ENCODE measurements around the gene FBXL17.

FBXL17 gene

DNA sequence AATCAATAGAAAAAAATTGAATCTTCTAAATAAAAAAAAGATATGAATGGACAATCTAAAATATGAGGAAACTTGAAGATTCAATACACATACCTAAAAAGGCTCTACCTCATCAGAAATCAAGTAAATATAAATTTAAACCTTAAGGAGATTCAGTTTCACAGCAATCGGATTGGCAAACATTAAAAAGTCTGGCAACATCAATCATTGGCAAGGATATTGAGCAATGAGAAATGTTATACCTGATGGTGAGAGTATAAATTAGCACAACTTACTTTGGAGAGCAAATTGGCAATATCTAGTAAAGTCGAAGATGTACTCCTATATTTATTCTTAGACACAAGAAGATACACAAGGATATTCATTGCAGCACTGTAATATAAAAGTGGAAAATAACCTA, 436.8 kb downstream of the FBXL17 start:
- no peaks in the 10 kb centered on the region for H3K4me1 ChIP-seq (ENCODE audit: insufficient read depth, low read length)
- no peak overlapping the region for H3K9ac ChIP-seq (ENCODE audit: low read length)
- H3K36me3 ChIP-seq (ENCODE audit: insufficient read depth, low read length), result no peaks in the 10 kb centered on the region
- no peaks in the 10 kb centered on the region for H3K27me3 ChIP-seq (ENCODE audit: control insufficient read depth in 1 of 2, insufficient read depth in 2 of 2, low read length in 2 of 2)
- no peaks in the 10 kb centered on the region for H3K9me3 ChIP-seq (ENCODE audit: low read length)
- H3K4me3 ChIP-seq (ENCODE audit: low read depth in 1 of 2, low read length in 2 of 2), result no peak overlapping the region
- H3K27ac ChIP-seq (ENCODE audit: low read depth, low read length), result no peak overlapping the region

- Histone ChIP-seq H3K9ac (ENCODE audit: low read length) (no peak overlapping the region), H3K36me3 (ENCODE audit: insufficient read depth, low read length) (no peaks in the 10 kb centered on the region), H3K4me3 (ENCODE audit: low read depth in 1 of 2, low read length in 2 of 2) (no peak overlapping the region), H3K27me3 (ENCODE audit: control insufficient read depth in 1 of 2, insufficient read depth in 2 of 2, low read length in 2 of 2) (no peaks in the 10 kb centered on the region), H3K4me1 (ENCODE audit: insufficient read depth, low read length) (no peaks in the 10 kb centered on the region), H3K9me3 (ENCODE audit: low read length) (no peaks in the 10 kb centered on the region), H3K27ac (ENCODE audit: low read depth, low read length) (no peak overlapping the region)
Observed at GRCh38 chr5:107943923-107944322, 438.0 kb downstream of the FBXL17 start.

GRCh38 chr5:107941036-107941435, 440.9 kb downstream of the FBXL17 start:
- no peak overlapping the region for H3K9ac ChIP-seq (ENCODE audit: low read length)
- H3K9me3 ChIP-seq (ENCODE audit: low read length), result no peaks in the 10 kb centered on the region
- H3K27ac ChIP-seq (ENCODE audit: low read depth, low read length), result no peak overlapping the region
- H3K4me1 ChIP-seq (ENCODE audit: insufficient read depth, low read length), result no peaks in the 10 kb centered on the region
- no peaks in the 10 kb centered on the region for H3K27me3 ChIP-seq (ENCODE audit: control insufficient read depth in 1 of 2, insufficient read depth in 2 of 2, low read length in 2 of 2)
- no peak overlapping the region for H3K4me3 ChIP-seq (ENCODE audit: low read depth in 1 of 2, low read length in 2 of 2)
- no peaks in the 10 kb centered on the region for H3K36me3 ChIP-seq (ENCODE audit: insufficient read depth, low read length)

- H3K27ac ChIP-seq (ENCODE audit: low read depth, low read length), result no peak overlapping the region
Observed at GRCh38 chr5:107937651-107938355, 444.1 kb downstream of the FBXL17 start.

GRCh38 chr5:107937204-107937603, 444.7 kb downstream of the FBXL17 start:
- no peaks in the 10 kb centered on the region for H3K9me3 ChIP-seq (ENCODE audit: low read length)
- no peak overlapping the region for H3K9ac ChIP-seq (ENCODE audit: low read length)
- H3K4me3 ChIP-seq (ENCODE audit: low read depth in 1 of 2, low read length in 2 of 2), result no peak overlapping the region
- no peak overlapping the region for H3K27ac ChIP-seq (ENCODE audit: low read depth, low read length)
- H3K27me3 ChIP-seq (ENCODE audit: control insufficient read depth in 1 of 2, insufficient read depth in 2 of 2, low read length in 2 of 2), result no peaks in the 10 kb centered on the region
- H3K4me1 ChIP-seq (ENCODE audit: insufficient read depth, low read length), result no peaks in the 10 kb centered on the region
- H3K36me3 ChIP-seq (ENCODE audit: insufficient read depth, low read length), result no peaks in the 10 kb centered on the region

More at GRCh38 chr5:107937651-107938355, 444.1 kb downstream of the FBXL17 start:
- Histone ChIP-seq H3K9ac (ENCODE audit: low read length) (no peak overlapping the region), H3K27me3 (ENCODE audit: control insufficient read depth in 1 of 2, insufficient read depth in 2 of 2, low read length in 2 of 2) (no peaks in the 10 kb centered on the region), H3K9me3 (ENCODE audit: low read length) (no peaks in the 10 kb centered on the region), H3K36me3 (ENCODE audit: insufficient read depth, low read length) (no peaks in the 10 kb centered on the region), H3K4me3 (ENCODE audit: low read depth in 1 of 2, low read length in 2 of 2) (no peak overlapping the region), H3K4me1 (ENCODE audit: insufficient read depth, low read length) (no peaks in the 10 kb centered on the region)

GRCh38 chr5:107936515-107936914, 445.4 kb downstream of the FBXL17 start:
- Histone ChIP-seq H3K27me3 (ENCODE audit: control insufficient read depth in 1 of 2, insufficient read depth in 2 of 2, low read length in 2 of 2) (no peaks in the 10 kb centered on the region), H3K27ac (ENCODE audit: low read depth, low read length) (no peak overlapping the region), H3K9ac (ENCODE audit: low read length) (no peak overlapping the region), H3K4me3 (ENCODE audit: low read depth in 1 of 2, low read length in 2 of 2) (no peak overlapping the region), H3K4me1 (ENCODE audit: insufficient read depth, low read length) (no peaks in the 10 kb centered on the region), H3K9me3 (ENCODE audit: low read length) (no peaks in the 10 kb centered on the region), H3K36me3 (ENCODE audit: insufficient read depth, low read length) (no peaks in the 10 kb centered on the region)

DNA sequence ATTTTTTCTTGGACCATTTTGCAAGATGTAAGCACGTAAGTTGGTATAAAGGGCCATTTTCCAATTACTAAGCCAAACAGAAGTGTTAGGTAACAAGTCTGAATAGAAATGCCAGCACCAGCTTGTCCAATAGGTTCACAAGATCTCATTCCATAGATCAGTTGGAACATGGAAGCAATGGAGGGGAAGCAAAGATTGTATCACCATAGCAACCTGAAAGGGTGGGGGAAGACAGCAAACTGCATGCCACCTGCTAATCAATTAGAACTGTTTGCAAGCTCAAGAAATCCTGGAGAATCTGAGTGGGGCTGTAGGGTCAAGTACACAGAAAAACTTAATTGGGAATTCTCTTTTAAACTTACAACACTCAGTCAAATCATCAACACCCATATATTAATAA, 446.3 kb downstream of the FBXL17 start:
- no peaks in the 10 kb centered on the region for H3K4me1 ChIP-seq (ENCODE audit: insufficient read depth, low read length)
- H3K36me3 ChIP-seq (ENCODE audit: insufficient read depth, low read length), result no peaks in the 10 kb centered on the region
- H3K4me3 ChIP-seq (ENCODE audit: low read depth in 1 of 2, low read length in 2 of 2), result no peak overlapping the region
- H3K9ac ChIP-seq (ENCODE audit: low read length), result no peak overlapping the region
- no peaks in the 10 kb centered on the region for H3K9me3 ChIP-seq (ENCODE audit: low read length)
- no peaks in the 10 kb centered on the region for H3K27me3 ChIP-seq (ENCODE audit: control insufficient read depth in 1 of 2, insufficient read depth in 2 of 2, low read length in 2 of 2)
- H3K27ac ChIP-seq (ENCODE audit: low read depth, low read length), result no peak overlapping the region

DNA sequence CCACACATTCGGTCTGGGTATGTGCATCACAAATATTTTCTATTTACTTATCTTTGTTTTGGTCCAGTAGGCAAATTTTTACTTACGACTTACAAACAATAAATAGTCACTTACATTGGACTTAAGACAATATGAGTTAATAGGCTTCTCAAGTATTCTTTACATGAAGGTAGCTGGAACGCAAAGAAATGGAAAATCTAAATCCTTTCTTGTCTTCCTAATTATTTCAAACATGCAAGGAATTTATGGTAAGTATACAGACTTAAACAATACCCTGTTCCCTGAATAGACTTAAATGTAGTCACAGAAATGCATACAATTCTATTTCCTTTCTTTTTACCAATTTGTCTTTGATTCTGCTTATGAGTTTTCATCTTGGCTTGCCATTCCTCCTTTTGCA, 448.6 kb downstream of the FBXL17 start:
- H3K36me3 ChIP-seq (ENCODE audit: insufficient read depth, low read length), result no peaks in the 10 kb centered on the region
- H3K9ac ChIP-seq (ENCODE audit: low read length), result no peak overlapping the region
- H3K9me3 ChIP-seq (ENCODE audit: low read length), result no peaks in the 10 kb centered on the region
- H3K27me3 ChIP-seq (ENCODE audit: control insufficient read depth in 1 of 2, insufficient read depth in 2 of 2, low read length in 2 of 2), result no peaks in the 10 kb centered on the region
- no peak overlapping the region for H3K27ac ChIP-seq (ENCODE audit: low read depth, low read length)
- no peak overlapping the region for H3K4me3 ChIP-seq (ENCODE audit: low read depth in 1 of 2, low read length in 2 of 2)
- H3K4me1 ChIP-seq (ENCODE audit: insufficient read depth, low read length), result no peaks in the 10 kb centered on the region

GRCh38 chr5:107930891-107931290, 451.0 kb downstream of the FBXL17 start:
- H3K4me1 ChIP-seq (ENCODE audit: insufficient read depth, low read length), result no peaks in the 10 kb centered on the region
- H3K9me3 ChIP-seq (ENCODE audit: low read length), result no peaks in the 10 kb centered on the region
- H3K27ac ChIP-seq (ENCODE audit: low read depth, low read length), result no peak overlapping the region
- no peak overlapping the region for H3K4me3 ChIP-seq (ENCODE audit: low read depth in 1 of 2, low read length in 2 of 2)
- no peaks in the 10 kb centered on the region for H3K36me3 ChIP-seq (ENCODE audit: insufficient read depth, low read length)
- H3K27me3 ChIP-seq (ENCODE audit: control insufficient read depth in 1 of 2, insufficient read depth in 2 of 2, low read length in 2 of 2), result no peaks in the 10 kb centered on the region
- no peak overlapping the region for H3K9ac ChIP-seq (ENCODE audit: low read length)

GRCh38 chr5:107930092-107930491, 451.8 kb downstream of the FBXL17 start:
- Histone ChIP-seq H3K27me3 (ENCODE audit: control insufficient read depth in 1 of 2, insufficient read depth in 2 of 2, low read length in 2 of 2) (no peaks in the 10 kb centered on the region), H3K27ac (ENCODE audit: low read depth, low read length) (no peak overlapping the region), H3K9me3 (ENCODE audit: low read length) (no peaks in the 10 kb centered on the region), H3K4me1 (ENCODE audit: insufficient read depth, low read length) (no peaks in the 10 kb centered on the region), H3K4me3 (ENCODE audit: low read depth in 1 of 2, low read length in 2 of 2) (no peak overlapping the region), H3K9ac (ENCODE audit: low read length) (no peak overlapping the region), H3K36me3 (ENCODE audit: insufficient read depth, low read length) (no peaks in the 10 kb centered on the region)

DNA sequence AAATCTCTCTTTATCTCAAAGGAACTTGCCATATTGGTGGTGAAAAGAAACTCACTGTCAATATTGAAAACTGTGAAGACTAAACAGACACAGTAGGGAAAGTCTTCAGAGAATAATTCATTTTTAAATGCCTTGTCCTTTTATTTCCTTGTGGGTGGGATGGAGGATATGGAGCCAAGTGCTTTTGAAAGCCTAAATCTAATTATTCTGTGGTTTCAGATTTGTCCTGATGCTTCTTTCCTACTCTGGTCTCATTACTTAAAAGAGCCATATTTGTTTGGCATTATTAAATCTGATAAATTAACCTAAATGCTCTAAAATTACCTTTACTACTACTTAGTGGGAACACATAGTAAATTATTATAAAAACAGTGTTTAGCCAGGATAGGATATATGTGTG, 452.8 kb downstream of the FBXL17 start:
- Histone ChIP-seq H3K4me3 (ENCODE audit: low read depth in 1 of 2, low read length in 2 of 2) (no peak overlapping the region), H3K9ac (ENCODE audit: low read length) (no peak overlapping the region), H3K36me3 (ENCODE audit: insufficient read depth, low read length) (no peaks in the 10 kb centered on the region), H3K27me3 (ENCODE audit: control insufficient read depth in 1 of 2, insufficient read depth in 2 of 2, low read length in 2 of 2) (no peaks in the 10 kb centered on the region), H3K4me1 (ENCODE audit: insufficient read depth, low read length) (no peaks in the 10 kb centered on the region), H3K27ac (ENCODE audit: low read depth, low read length) (no peak overlapping the region), H3K9me3 (ENCODE audit: low read length) (no peaks in the 10 kb centered on the region)

DNA sequence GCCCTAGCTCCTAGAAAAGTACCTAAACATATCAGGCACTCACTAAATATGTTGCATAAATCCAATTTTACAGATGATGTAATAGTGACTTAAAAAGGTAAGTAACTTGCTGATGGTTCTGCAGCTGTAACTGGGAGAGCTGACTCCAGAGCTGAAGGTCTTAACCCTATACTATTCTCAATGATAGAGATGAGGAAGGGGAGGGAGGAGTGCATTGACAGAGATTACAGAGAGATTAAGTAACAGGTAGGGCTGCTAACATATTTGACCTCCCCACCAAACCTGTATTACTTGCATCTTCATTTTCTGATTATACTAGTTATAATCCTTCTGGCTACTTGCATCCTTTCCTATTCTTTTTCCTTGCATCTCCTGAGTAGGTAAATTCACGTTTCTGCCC, 455.8 kb downstream of the FBXL17 start:
- Histone ChIP-seq H3K9me3 (ENCODE audit: low read length) (no peaks in the 10 kb centered on the region), H3K27ac (ENCODE audit: low read depth, low read length) (no peak overlapping the region), H3K4me3 (ENCODE audit: low read depth in 1 of 2, low read length in 2 of 2) (no peak overlapping the region), H3K36me3 (ENCODE audit: insufficient read depth, low read length) (no peaks in the 10 kb centered on the region), H3K27me3 (ENCODE audit: control insufficient read depth in 1 of 2, insufficient read depth in 2 of 2, low read length in 2 of 2) (no peaks in the 10 kb centered on the region), H3K9ac (ENCODE audit: low read length) (no peak overlapping the region), H3K4me1 (ENCODE audit: insufficient read depth, low read length) (no peaks in the 10 kb centered on the region)

Measured in muscle layer of colon (tissue), 2 donors.